SK-N-MC (cell line): ENCODE measurements around the gene SYTL3.
"Not testable (repeated sequence)": the region's sequence is repeated elsewhere in the genome, so short reads cannot be mapped to it uniquely, and the experiment has no call there.

Experiments used
- DNase-seq: peaks from one replicate; pipeline ENCODE4 v3.0.0-alpha.2; 2011; ENCODE audit warnings: low read depth, low spot score
- H3K27ac ChIP-seq: fragments of 200-600 bp; sonication (generic); 2 replicates; pipeline ENCODE4 v1.5.1; 2016; ENCODE audit warnings: mixed run types
- H3K36me3 ChIP-seq: fragments of 200-600 bp; sonication (generic); 2 replicates; pipeline ENCODE4 v1.6.1; 2017; ENCODE audit warnings: antibody characterized with exemption, low read length, mixed read lengths; ENCODE audit not compliant: insufficient read depth
- H3K4me3 ChIP-seq: fragments of 200-600 bp; sonication (generic); 2 replicates; pipeline ENCODE4 v1.5.1; 2016
- H3K9ac ChIP-seq: fragments of 200-600 bp; sonication (generic); 2 replicates; pipeline ENCODE4 v1.8.0; 2017; ENCODE audit warnings: mixed run types, mixed read lengths; ENCODE audit not compliant: insufficient read length
- H3K9me3 ChIP-seq: fragments of 200-600 bp; sonication (generic); 2 replicates; pipeline ENCODE4 v1.6.1; 2017; ENCODE audit warnings: low read depth, mild to moderate bottlenecking, antibody characterized with exemption, low read length, moderate library complexity, mixed read lengths
- EZH2 ChIP-seq: fragments of 200-600 bp; sonication (generic); IDR thresholded peaks from one replicate; pipeline ENCODE4 v1.6.1; 2017; ENCODE audit warnings: antibody characterized with exemption
- FOXP2 ChIP-seq: optimal IDR thresholded peaks from 2 replicates; pipeline ENCODE3; 2011; ENCODE audit warnings: mild to moderate bottlenecking, moderate library complexity; ENCODE audit not compliant: insufficient read depth; ENCODE audit errors: extremely low read length, control extremely low read depth
- POLR2AphosphoS5 ChIP-seq: IDR thresholded peaks from 2 replicates; pipeline ENCODE4 v1.6.1; 2012; ENCODE audit warnings: mild to moderate bottlenecking, low read depth, low read length, borderline replicate concordance

SYTL3 gene

DNA sequence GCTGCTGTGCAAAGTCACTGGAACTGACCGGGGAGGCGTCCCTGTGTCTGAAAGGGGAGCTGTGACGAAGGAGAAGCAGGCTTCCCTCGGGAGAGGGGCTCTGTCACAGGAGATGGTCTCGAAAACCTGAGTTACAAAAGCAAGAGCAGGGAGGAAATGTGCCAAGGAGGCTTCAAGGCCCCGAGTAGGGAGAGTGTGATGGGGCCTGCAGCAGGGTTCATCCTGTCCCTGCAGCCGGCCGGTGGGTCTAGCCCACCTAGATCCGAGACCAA is 22.0 kb upstream of the SYTL3 start:
- Histone ChIP-seq H3K9ac (no peak overlapping the region), H3K36me3 (peaks cover 38% of the 10 kb centered on the region; the same call in 1 of the 2 replicates), H3K27ac (no peak overlapping the region), H3K4me3 (no peak overlapping the region), H3K9me3 (no peaks in the 10 kb centered on the region)
- no peak for DNase-seq
- no peak for TF ChIP-seq FOXP2
- TF ChIP-seq POLR2AphosphoS5, result no peak
- TF ChIP-seq EZH2, result no peak

GRCh38 chr6:158628542-158628941 is 21.3 kb upstream of the SYTL3 start:
- H3K36me3 ChIP-seq, result peaks cover 36% of the 10 kb centered on the region; the same call in 1 of the 2 replicates
- H3K4me3 ChIP-seq, result no peak overlapping the region
- no peaks in the 10 kb centered on the region for H3K9me3 ChIP-seq
- H3K27ac ChIP-seq, result no peak overlapping the region
- no peak for DNase-seq
- TF ChIP-seq EZH2, result no peak
- no peak for TF ChIP-seq POLR2AphosphoS5
- TF ChIP-seq FOXP2, result no peak
- no peak overlapping the region for H3K9ac ChIP-seq

- peaks cover 36% of the 10 kb centered on the region; the same call in 1 of the 2 replicates for H3K36me3 ChIP-seq
- DNase-seq, result no peak
- no peak overlapping the region for H3K4me3 ChIP-seq
- H3K27ac ChIP-seq, result no peak overlapping the region
- no peaks in the 10 kb centered on the region for H3K9me3 ChIP-seq
- H3K9ac ChIP-seq, result no peak overlapping the region
- TF ChIP-seq FOXP2 (no peak), EZH2 (no peak), POLR2AphosphoS5 (no peak)
Observed at GRCh38 chr6:158629367-158630221, 20.3 kb upstream of the SYTL3 start.

- Histone ChIP-seq H3K27ac (no peak overlapping the region), H3K9ac (no peak overlapping the region)
Observed at GRCh38 chr6:158630938-158631616, 18.8 kb upstream of the SYTL3 start.

GRCh38 chr6:158631678-158632537 is 17.9 kb upstream of the SYTL3 start:
- H3K9me3 ChIP-seq, result no peaks in the 10 kb centered on the region
- no peak overlapping the region for H3K4me3 ChIP-seq
- H3K9ac ChIP-seq, result no peak overlapping the region
- no peak overlapping the region for H3K27ac ChIP-seq
- DNase-seq, result no peak
- TF ChIP-seq FOXP2 (no peak), POLR2AphosphoS5 (no peak), EZH2 (no peak)
- peaks cover 31% of the 10 kb centered on the region for H3K36me3 ChIP-seq

More at GRCh38 chr6:158630938-158631616, 18.8 kb upstream of the SYTL3 start:
- Histone ChIP-seq H3K36me3 (peaks cover 32% of the 10 kb centered on the region), H3K4me3 (no peak overlapping the region), H3K9me3 (no peaks in the 10 kb centered on the region)
- DNase-seq, result no peak
- TF ChIP-seq EZH2, result no peak
- TF ChIP-seq FOXP2, result no peak
- no peak for TF ChIP-seq POLR2AphosphoS5

DNA sequence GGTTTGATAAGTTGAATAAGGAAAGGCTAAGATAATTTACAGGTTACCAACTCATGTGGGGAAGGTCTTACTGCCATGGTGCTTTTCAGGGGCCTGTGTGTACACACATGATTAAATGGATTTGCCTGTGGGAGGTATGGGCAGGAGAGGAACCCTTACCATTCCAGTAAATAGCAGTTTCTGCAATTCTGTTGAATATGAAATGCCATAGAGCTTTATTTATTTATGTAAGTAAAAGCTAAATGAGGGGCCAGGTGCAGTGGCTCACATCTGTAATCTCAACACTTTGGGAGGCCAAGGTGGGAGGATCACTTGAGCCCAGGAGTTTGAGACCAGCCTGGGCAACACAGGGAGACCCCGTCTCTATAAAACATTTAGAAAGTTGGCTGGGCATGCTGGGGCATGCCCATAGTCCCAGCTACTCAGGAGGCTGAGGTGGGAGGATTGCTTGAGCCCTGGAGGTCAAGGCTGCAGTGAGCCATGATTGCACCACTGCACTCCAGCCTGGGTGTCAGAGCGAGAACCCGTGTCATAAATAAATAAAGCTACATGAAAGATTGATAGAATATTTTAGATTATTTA is 17.2 kb upstream of the SYTL3 start:
- not testable (repeated sequence) for H3K27ac ChIP-seq

DNA sequence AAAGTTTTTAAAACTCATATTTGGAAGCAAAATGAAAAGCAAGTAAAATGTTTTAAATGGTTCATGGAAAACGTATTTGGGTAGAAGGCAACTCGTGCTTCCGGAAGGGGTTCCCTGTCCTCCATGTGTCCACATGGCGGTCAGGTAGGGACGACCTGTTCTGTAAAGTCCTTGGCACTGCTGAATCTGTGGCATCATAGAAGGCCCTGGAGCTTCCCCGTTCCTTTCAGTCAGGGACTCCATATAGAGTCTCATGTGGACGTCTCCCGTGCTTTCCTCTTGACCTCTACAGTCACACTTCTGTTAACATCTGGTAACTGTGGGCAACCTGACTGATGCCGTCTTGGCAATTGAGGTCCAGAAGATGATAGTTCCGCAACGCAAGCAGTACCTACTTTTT is 16.7 kb upstream of the SYTL3 start:
- H3K36me3 ChIP-seq, result peaks cover 34% of the 10 kb centered on the region
- no peaks in the 10 kb centered on the region for H3K9me3 ChIP-seq
- no peak for TF ChIP-seq FOXP2
- no peak for TF ChIP-seq POLR2AphosphoS5
- no peak overlapping the region for H3K4me3 ChIP-seq
- DNase-seq, result no peak
- no peak overlapping the region for H3K9ac ChIP-seq
- no peak overlapping the region for H3K27ac ChIP-seq

More for the DNA sequence above, 17.2 kb upstream of the SYTL3 start:
- DNase-seq, H3K9ac ChIP-seq, H3K4me3 ChIP-seq, H3K9me3 ChIP-seq: not testable (repeated sequence)
- H3K36me3 ChIP-seq, result peaks cover 34% of the 10 kb centered on the region

DNA sequence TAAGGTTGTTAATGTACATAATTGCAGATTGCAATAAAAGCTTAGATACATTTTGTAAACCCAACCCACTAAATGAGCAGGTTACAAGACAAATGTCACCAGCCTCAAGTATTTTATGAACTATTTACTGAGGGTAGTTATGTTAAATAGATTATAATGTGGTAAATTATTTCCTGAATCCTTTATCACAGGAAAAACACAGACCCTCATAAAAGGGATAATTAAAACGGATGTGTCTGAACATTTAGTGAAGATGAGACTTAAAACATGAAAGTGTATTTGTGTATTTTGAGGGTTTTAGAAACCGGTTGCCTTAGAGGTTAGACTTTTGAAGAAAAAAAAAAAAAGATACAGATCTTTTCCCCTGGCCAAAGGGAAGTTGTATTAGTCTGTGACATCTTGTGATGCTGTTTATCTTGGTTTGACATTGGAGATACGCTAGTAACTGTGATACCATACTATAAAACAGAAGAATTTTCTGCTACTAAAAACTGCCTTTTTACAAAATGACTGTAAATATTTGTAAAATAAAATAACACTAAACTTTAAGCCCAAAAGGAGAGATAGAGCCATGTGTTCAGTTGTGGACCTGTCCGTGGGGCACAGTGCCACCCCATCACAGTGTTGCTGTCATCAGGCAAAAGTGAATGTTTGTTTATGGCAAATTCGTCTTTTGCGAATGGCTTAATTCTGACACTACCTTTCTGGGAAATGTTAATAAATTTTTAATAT is 15.0 kb upstream of the SYTL3 start:
- Histone ChIP-seq H3K4me3 (no peak overlapping the region), H3K9me3 (no peaks in the 10 kb centered on the region), H3K36me3 (peaks cover 26% of the 10 kb centered on the region), H3K9ac (no peak overlapping the region), H3K27ac (no peak overlapping the region)
- peak; percentile 24 for DNase-seq
- no peak for TF ChIP-seq POLR2AphosphoS5
- no peak for TF ChIP-seq EZH2
- TF ChIP-seq FOXP2, result no peak
